ENCODE measurements around the gene SHISA6. TPM values are rescaled to one million over a fixed set of nuclear protein-coding genes. Genes with fewer than 3 reads are reported as not detected.

SHISA6 gene
- total RNA-seq, 2 donors from 2014 or later, result 0.26 to 0.62 TPM

DNA sequence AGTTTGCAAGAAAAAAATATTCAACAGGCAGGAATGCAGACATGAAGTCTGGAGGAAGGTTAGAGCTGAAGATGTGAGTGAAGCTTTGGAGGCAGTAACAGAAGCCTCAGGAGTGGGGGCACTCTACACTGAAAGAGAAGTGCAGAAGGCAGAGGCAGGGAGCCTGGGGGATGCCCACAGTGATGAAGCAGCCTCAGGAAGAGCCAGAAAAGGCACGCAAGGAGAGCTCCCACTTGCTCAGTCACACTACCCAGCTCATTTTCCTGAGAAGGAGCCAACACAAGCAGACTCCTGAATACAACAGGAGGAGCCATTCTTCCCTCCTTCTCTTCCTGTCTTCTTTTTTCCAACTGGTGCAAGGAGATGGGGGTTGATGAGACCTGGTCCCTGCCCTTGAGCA is 312.1 kb downstream of the SHISA6 start:
- no peak for DNase-seq
- ATAC-seq, result peak in 1 of 2 donors; percentile 74
- intact Hi-C loops (cut with DNase I), result no loop called here

DNA sequence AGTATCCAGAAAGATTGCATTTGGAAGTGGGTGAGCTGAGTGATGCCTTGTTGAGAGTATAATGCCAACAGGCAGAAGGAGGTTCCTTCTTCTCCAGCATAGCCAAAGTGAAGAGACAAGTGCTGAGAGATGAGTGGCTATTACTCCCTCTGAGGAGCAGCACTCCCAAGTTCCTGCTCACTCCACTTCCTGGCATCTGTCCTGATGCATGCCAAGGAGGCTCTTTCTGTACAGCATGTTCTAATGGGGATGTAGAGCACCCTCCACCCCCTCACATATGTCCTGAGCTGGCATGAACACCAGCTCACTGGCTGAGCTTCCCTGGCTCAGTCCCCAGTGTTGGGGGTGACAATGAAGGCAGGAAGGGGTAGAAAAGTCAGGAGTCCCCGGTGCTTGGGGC is 313.0 kb downstream of the SHISA6 start:
- DNase-seq (no peak), ATAC-seq (peak in 1 of 2 donors; percentile 77)
- intact Hi-C loops (cut with DNase I), result no loop called here

DNA sequence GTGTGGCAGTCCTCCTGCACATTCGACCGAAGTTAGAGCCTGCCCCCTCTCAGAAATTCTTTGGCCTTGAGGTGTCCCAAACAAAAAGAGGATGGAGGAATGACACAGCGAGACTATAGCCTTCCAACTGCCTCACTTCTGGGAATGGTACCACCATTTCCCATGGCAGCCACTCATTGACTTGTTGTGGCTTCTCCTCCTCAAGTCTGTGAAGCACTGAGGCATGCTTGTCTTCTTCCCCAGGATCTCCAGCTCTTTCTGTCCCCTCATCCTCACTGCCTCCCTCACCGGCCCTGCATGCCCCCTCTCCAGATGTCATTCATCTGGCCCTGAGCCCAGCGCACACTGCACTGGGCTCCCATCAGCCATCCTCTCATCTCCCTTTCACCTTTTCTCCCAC is 313.5 kb downstream of the SHISA6 start:
- DNase-seq (no peak), ATAC-seq (no peak)
- intact Hi-C loops (cut with DNase I), result no loop called here

DNA sequence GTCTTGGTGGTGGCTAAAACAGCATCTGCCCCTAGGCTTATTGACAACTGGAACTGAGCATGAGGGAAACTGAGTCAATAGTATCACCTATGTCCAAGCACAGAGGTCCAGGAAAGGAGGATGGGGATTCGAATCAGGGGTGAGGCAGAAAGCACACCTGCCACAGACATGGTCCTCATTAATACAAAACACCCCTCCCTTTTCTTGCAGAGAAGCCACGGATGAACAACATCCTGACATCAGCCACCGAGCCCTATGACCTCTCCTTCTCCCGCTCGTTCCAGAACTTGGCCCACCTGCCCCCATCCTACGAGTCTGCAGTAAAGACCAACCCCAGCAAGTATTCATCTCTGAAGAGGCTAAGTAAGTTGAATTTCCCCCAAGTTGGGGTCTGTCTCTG is 314.5 kb downstream of the SHISA6 start:
- intact Hi-C loops (cut with DNase I), result no loop called here
- no peak for ATAC-seq
- no peak for DNase-seq

DNA sequence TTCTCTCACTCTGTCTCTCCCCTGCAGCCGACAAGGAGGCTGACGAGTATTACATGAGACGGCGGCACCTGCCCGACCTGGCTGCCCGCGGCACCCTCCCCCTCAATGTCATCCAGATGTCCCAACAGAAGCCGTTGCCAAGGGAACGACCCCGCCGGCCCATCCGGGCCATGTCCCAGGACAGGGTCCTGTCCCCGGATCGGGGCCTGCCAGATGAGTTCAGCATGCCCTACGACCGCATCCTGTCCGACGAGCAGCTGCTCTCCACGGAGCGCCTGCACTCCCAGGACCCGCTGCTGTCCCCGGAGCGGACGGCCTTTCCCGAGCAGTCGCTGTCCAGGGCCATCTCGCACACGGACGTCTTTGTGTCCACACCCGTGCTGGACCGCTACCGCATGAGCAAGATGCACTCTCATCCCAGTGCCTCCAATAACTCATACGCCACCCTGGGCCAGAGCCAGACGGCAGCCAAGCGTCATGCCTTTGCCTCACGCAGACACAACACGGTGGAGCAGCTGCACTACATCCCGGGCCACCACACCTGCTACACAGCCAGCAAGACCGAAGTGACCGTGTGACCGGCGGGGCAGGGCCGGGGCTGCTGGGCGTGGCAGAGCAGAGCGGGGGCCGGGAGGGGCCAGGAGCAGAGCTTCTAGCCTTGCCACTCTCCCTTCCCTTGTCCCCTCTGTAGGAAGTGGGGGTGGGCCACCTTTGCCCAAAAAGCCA is 316.9 kb downstream of the SHISA6 start:
- ATAC-seq, result no peak
- no peak for DNase-seq
- intact Hi-C loops (cut with DNase I), result no loop called here

DNA sequence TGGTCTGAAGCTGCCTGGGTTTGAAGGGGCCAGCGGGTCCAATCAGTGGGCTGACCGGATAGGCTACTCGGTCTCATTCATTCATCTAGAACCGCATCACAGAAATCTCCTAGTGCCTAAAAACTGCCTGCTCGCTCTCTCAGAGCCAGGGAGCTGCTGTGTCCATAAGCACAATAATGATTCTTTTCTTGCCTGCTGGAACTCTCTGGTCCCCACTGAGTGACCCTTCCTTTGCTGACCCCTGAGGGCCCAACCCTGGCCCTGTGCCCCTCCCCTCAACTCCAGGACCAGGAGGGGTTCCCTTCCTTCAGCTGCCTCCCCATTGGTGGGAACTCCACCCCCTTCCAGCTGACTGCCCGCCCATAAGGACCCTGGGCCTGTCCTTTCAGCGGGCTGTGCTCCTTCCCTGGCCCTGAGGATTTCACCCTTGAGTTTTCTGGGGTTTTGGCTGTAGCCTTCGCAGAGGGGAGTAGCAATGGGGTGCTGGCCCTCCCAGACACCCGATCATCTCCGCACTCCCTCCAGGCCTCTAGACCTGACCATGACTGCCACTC is 317.7 kb downstream of the SHISA6 start:
- intact Hi-C loops (cut with DNase I), result no loop called here
- no peak for DNase-seq
- ATAC-seq, result no peak

DNA sequence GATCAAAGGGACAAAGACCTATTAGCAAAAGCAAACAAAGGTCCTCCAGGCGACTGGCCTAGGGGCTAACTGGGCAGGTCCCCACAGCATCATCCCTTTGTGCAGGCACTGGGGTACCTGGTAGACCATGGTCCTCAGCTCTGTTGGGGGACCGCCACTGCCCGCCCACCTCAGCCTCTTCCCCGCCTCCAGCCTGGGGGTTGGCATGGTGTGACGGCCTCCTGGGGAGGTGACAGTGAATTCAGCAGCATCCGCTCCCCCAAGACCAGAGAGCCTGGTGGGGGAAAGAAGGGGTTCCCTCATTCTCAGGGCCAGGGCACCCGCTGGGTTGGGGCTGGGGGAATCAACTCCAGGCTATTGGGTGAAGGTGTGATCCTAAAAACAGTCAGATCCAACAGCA is 318.6 kb downstream of the SHISA6 start:
- ATAC-seq, result no peak
- intact Hi-C loops (cut with DNase I), result no loop called here
- no peak for DNase-seq

DNA sequence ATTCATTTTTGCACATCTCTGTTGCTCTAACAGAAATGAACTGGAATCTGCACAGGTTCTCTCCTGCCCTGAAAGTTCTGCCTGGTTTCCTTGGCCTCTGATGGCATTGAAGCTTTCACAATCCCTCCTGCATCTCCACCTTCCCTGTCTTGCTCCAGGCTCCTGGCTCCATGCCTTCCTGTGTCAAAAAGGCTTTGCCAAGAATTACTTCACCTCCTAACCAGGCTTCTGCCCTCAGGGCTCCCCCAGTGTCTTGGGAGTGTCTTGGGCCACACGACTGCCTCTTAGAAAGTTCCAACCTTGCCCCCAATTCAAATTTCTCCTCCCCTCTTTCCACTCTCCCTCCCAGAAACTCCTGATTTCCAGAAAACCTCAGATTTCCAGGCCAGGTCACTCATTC is 320.3 kb downstream of the SHISA6 start:
- intact Hi-C loops (cut with DNase I), result no loop called here
- ATAC-seq (peak in 1 of 2 donors; percentile 49), DNase-seq (no peak)

DNA sequence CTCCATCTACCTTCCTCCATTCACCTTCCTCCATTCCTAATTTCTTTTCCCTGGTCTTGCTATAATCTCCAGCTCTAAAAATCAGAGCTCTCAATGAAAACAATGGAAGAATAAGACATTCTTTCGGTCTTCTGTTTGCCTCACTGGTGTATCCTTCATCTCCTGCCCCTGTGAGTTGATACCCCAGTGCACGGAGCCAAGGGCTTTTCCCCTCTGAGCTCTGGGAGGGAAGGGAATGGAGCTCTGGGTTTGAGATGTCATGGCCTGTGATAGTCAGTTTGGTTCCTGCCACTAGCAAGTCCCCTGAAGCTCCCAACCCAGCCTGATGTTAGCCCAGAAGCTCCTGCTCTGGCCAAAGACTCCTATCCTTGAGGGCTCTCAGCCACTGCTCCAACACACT is 320.7 kb downstream of the SHISA6 start:
- intact Hi-C loops (cut with DNase I), result no loop called here

DNA sequence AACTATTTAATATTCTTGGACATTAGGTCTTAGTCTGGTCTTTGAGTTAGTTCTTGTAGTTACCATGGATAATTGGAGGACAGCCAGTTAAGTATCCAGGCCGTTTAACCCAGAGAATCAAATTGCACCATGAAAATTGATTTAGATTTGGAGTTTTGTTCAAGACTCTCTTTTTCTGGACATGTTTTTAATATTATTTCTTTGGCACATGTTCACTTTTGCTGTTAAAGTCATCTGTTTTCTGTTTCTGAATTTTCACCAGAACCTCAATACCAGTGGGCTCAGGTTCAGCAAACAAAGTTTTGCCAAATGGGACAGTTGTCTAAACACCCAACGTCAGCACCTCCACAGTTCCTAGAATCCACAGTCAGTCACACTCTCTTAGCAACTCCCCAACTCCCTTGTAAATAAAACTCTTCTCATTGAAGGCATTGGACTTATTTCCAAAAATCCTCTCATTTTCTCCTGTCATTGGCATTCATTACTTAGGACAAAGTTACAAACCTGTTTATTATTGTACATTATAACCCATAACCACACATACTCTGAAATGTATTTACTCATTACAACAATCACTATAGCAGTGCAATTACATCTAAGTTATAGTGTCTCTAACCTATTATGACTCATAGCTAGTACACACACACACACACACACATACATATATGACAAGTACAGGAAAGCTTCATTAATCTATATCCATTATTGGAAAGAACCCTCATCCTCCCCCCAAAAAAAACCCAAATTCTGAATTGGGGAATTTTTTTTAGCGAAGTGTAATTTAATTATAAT is 323.8 kb downstream of the SHISA6 start:
- ATAC-seq (peak; percentile 50 to 81), DNase-seq (no peak)
- intact Hi-C loops (cut with DNase I), result no loop called here

More for the DNA sequence above, 320.7 kb downstream of the SHISA6 start:
- DNase-seq (no peak), ATAC-seq (no peak)

DNA sequence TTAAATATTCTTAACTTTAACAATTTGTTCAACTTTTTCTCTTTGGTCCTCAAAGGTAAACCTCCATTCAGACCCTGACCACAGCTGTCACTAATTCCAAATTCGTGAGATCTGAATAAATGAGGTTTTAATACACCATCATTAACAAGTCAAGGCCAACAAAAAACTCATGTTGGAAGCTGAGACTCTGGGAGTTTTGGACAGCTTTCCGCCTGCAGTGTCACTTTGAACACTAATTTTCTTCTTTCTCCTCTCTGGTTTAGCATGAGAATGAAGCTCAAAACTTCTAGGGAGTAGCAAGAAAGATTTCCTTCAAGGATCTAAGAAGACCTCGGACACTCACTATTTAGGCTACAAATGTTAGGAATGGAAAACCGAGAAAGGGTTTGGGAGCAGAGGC is 324.6 kb downstream of the SHISA6 start:
- intact Hi-C loops (cut with DNase I), result no loop called here
- ATAC-seq, result no peak
- no peak for DNase-seq

DNA sequence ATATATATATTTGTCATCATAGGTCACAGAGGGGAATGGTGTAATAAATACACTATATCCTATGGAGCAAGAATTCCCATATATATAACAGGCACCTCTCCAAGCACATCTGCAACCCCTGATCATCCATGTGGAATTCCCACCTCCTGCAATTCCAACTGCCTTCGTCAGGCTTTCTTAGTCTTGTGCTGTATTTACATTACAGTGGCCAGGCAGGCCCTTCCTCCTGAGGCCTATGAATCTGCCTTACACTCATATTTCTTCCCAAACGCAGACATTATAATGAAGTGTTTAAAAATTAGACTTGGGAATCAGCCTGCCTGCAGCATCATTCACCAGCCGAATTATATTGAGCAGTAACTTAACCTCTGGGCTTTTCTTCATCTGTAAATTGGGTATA is 338.0 kb downstream of the SHISA6 start:
- ATAC-seq (no peak), DNase-seq (no peak)
- intact Hi-C loops (cut with DNase I), result no loop called here

DNA sequence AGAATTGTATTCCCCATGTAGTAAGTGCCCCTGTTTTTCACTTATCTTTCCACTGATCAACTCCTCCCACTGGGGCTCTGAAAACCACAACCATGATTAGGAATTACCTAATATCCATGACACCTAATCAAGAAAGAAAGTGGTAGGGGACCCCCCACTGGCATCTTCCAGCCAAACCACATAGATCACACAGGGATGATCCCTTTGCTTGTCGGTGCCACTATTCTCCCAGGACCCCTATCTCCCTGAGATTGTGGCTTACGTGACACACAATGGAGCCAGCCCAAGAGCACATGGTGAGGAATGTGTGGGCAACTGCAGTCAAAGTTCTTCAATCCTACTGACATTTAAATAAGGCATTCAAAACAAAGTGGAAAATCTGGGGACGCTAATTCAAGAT is 339.7 kb downstream of the SHISA6 start:
- DNase-seq (no peak), ATAC-seq (no peak)
- intact Hi-C loops (cut with DNase I), result no loop called here

DNA sequence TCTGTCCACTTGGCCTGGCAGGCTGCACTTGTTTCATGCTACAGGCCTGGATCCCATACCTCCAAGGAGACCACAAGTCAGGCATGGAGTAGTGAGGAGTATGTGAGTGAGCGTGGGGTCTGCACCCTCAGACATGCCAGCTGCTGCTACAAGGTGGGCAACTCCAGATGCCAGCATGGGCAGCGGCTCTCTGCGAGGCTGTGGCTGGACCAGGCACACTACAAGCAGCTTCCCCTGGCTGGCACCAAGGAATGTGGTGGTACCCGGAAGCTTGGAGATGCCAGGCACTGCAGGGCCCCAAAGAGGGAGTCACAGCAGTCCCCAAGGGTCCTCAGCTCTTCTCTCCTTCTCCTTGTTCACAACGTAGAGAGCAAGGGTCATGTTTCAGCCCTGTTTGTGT is 341.2 kb downstream of the SHISA6 start:
- intact Hi-C loops (cut with DNase I), result no loop called here
- ATAC-seq (no peak), DNase-seq (no peak)

DNA sequence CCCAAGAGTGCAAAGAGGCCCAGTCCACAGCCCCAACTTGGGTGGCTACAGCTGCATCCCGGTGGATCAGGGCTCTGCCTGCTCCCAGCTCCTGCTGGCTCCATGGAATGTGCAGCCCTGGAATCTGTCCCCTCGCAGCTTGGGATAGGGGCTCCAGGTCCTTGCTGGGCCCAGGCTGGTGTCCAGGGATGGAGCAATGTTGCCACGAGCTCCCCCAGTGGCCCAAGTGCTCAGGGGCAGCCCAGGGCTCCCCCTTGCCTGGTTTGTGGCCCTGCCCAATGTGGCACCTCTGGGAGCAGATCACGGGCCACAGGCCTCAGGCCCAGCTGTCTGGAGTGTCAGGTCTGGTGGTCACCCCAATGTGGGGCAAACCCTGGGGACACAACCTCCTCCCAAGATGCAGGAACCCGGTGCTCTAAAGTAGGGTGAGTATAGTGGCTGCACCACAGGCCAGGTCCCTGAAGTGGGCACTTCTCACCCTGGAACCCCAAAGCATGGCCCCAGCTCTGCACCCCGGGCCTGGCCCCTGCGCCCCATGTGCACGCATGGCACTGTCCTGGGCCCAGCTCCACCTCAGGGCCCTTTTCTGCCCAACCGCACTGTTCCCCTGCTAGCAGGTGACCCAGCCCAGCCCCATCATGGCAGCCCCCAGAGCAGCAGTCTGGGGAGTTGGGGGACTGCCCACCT is 342.4 kb downstream of the SHISA6 start:
- DNase-seq (no peak), ATAC-seq (no peak)
- intact Hi-C loops (cut with DNase I), result no loop called here

DNA sequence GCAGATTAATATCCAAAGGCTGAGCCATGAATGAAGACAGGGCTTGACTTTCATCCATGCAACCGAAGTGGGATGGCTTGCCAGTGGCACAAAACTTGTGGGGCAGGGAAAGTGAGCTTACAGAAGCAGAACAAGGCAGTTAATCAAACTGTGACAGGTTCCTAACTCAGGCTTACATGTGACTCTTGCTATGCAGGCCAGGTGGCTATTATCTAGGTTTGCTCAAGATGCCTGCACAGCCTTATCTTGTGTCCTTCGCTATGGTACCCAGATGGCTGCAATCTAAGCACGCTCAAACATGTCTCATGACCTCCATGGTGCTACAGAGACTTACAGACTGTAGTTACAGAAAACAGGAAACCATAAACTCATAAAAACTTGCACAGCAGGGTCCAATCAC is 348.7 kb downstream of the SHISA6 start:
- intact Hi-C loops (cut with DNase I), result no loop called here
- DNase-seq, result no peak
- ATAC-seq, result no peak

DNA sequence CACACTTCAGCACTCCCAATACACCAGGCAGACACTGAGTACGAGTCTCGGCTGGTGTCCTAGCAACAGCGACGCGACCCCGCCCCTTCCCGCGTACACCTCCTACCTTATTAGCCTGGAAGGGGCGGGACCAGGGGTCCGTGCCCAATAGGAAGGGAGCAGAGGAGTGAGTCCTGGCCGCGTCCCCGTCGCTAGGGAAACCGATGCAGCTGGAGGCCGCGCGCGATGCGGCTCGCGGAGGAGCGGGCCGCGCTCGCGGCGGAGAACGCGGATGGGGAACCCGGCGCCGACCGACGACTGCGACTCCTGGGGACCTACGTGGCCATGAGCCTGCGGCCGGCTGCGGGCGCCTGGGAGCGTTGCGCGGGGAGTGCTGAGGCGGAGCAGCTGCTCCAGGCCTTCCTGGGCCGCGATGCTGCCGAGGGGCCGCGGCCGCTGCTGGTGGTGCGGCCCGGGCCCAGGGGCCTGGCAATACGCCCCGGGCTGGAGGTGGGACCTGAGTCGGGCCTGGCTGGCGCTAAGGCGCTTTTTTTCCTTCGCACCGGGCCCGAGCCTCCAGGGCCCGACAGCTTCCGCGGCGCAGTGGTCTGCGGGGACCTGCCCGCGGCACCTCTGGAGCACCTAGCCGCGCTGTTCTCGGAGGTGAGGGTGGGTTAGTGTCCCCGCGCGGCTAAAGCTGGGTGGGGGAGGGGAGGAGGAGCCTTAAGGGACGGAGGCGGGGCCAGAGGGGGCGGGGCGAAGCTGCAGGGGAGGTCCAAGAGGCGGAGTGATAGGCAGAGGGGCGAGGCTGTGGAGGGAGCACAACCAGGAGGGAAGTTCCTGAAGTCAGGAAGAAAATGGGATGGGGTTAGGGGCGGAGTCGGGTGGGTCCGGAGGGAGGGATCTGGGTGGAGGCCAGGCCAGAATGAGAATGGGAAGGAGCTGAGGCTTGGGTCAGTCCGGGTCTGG is 357.5 kb downstream of the SHISA6 start, which contains the start of gene DNAH9:
Gene DNAH9 (plus strand): TSS at position 197 of the 948 bp plus-strand sequence. CDS start 29 bp downstream, at position 226.
- peak; percentile 99 for DNase-seq
- peak; percentile 99 to 100 for ATAC-seq
- intact Hi-C loops (cut with DNase I), result no loop called here

DNA sequence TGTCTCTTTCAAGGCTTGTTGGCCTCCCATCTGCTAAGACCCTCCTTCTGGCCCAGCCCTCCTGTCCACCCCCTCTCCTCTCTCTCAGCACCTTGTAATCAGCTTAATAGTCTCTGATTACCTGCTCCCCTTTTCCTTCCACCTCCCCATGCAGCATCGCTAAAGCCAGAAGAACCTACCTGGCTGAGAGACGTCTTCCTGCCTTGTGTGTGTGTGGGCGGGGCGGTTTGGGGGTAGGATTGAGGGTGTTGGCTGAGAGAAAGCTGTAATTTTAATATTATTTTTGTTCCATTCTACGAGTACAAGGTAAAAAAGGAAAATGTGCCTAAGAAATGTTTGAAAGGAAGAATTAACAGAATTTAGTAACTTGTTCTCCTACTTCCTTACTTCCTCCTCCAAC is 360.6 kb downstream of the SHISA6 start:
- ATAC-seq (no peak), DNase-seq (no peak)
- intact Hi-C loops (cut with DNase I), result no loop called here

DNA sequence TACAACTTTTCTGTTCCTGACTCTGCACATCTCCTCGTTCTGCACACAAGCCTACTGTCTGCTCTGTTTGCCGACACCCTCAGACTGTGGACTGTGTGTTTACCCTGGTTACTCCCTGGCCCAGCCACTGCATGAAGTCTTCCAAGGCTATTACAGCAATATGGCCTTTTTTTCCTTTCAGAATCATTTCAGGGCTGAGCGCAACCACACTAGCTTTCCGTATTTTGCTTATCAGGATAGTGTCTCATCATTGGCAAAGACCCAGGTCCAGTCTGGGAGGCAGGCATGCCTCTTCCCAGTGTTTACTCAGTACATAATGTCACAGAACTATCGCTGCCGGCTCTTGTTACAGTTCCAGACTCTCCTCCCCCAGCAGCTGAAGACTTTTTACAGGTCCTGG is 367.4 kb downstream of the SHISA6 start:
- ATAC-seq, result peak; percentile 84 to 95
- intact Hi-C loops (cut with DNase I), result no loop called here
- DNase-seq, result peak; percentile 61
